Panc1 (cell line): ENCODE measurements around the gene C11orf42. TPM values are rescaled to one million over a fixed set of nuclear protein-coding genes. Genes with fewer than 3 reads are reported as not detected.

Experiments used
- ATAC-seq: fragments of 200-7000 bp; cut with Tn5 transposase; 2 replicates; pipeline ENCODE4 v1.9.1; 2020; ENCODE audit warnings: mild to moderate bottlenecking, moderate library complexity
- BruUV-seq: library from RNA; stranded (reverse); fragments of 400-500 nt; replicated peaks from 2 replicates; lab custom pipeline; 2021; lab: Mats Ljungman, UMichigan
- CTCF ChIA-PET: fragments of 300-600 bp; sonication (Branson Sonifier 250); formaldehyde crosslinking; loops from one replicate; lab custom pipeline; 2022; ENCODE audit warnings: antibody characterized with exemption; lab: Charles Lee
- POLR2A ChIA-PET: fragments of 300-600 bp; sonication (Branson Sonifier 250); formaldehyde crosslinking; loops from one replicate; lab custom pipeline; 2022; ENCODE audit warnings: antibody characterized with exemption; lab: Charles Lee
- DNase-seq: peaks from one replicate; pipeline ENCODE4 v3.0.0-alpha.2; 2010; ENCODE audit warnings: low read depth, low spot score
- H3K27ac ChIP-seq: 2 replicates; pipeline ENCODE4 v1.5.1; 2011; ENCODE audit warnings: mild to moderate bottlenecking, low read length, inconsistent platforms
- H3K27me3 ChIP-seq: fragments of 200-500 bp; sonication (Bioruptor generic); 2 replicates; pipeline ENCODE4 v1.6.0; 2014; ENCODE audit warnings: low read length, inconsistent platforms; ENCODE audit not compliant: control insufficient read depth, insufficient read depth
- H3K36me3 ChIP-seq: fragments of 200-500 bp; sonication (Bioruptor generic); 2 replicates; pipeline ENCODE4 v1.5.1; 2014; ENCODE audit warnings: inconsistent platforms, mild to moderate bottlenecking, low read length, moderate library complexity; ENCODE audit not compliant: control insufficient read depth, insufficient read depth
- H3K4me1 ChIP-seq: 2 replicates; pipeline ENCODE4 v1.5.1; 2011; ENCODE audit warnings: inconsistent platforms, mild to moderate bottlenecking, low read length, moderate library complexity; ENCODE audit not compliant: control insufficient read depth, insufficient read depth
- H3K4me3 ChIP-seq, 2 experiments: 2 replicates each; pipeline ENCODE4 v1.5.1; 2011 to 2012; ENCODE audit warnings: low read depth in 2 of 2, low read length in 2 of 2, mild to moderate bottlenecking in 2 of 2, inconsistent platforms in 1 of 2, moderate library complexity in 1 of 2
- H3K9me3 ChIP-seq: fragments of 200-500 bp; sonication (Bioruptor generic); 2 replicates; pipeline ENCODE4 v1.5.1; 2014; ENCODE audit warnings: low read depth, mild to moderate bottlenecking, inconsistent platforms, low read length, moderate library complexity; ENCODE audit not compliant: control insufficient read depth, insufficient read depth
- CTCF ChIP-seq: fragments of 450-650 bp; IDR thresholded peaks from 2 replicates; pipeline ENCODE4 v1.5.1; 2017; ENCODE audit warnings: mild to moderate bottlenecking
- POLR2AphosphoS5 ChIP-seq: IDR thresholded peaks from 2 replicates; pipeline ENCODE4 v1.6.1; 2012; ENCODE audit warnings: mild to moderate bottlenecking, low read depth, low read length, moderate library complexity
- REST ChIP-seq, 2 experiments: IDR thresholded peaks; 2 replicates each; pipeline ENCODE4 v1.6.1; 2011 to 2012; ENCODE audit warnings: low read depth in 2 of 2, control low read depth in 1 of 2, low read length in 1 of 2, mild to moderate bottlenecking in 1 of 2, moderate library complexity in 1 of 2; ENCODE audit not compliant: insufficient read depth in 1 of 2
- SIN3A ChIP-seq: IDR thresholded peaks from 2 replicates; pipeline ENCODE4 v1.6.1; 2012; ENCODE audit warnings: low read depth, mild to moderate bottlenecking, low read length, moderate library complexity, borderline replicate concordance; ENCODE audit not compliant: insufficient read depth
- TCF7L2 ChIP-seq: IDR thresholded peaks from 2 replicates; pipeline ENCODE4 v1.6.1; 2011; ENCODE audit warnings: mild to moderate bottlenecking, low read depth, low read length, inconsistent platforms
- in situ Hi-C: cut with HindIII; loops from 2 replicates; pipeline ENCODE4 v1.10.0; 2016; ENCODE audit warnings: low sequenced_read_pairs, low pct_unique_long_range_greater_than_20kb
- intact Hi-C: fragments of 100-400 bp; cut with micrococcal nuclease; formaldehyde crosslinking; loops from one replicate; pipeline ENCODE4 v1.10.0; 2022; ENCODE audit not compliant: unreplicated experiment
- total RNA-seq: library from RNA; stranded (reverse); gene quantifications from one replicate; pipeline ENCODE4 v1.2.1, GENCODE V29; 2021; ENCODE audit not compliant: unreplicated experiment

Gene C11orf42
- total RNA-seq, 1 experiment from 2014 or later: not detected

- in situ Hi-C loops: no loop called here
- no peak for TF ChIP-seq POLR2AphosphoS5
- TF ChIP-seq CTCF: no peak
- no peak for TF ChIP-seq TCF7L2
- no peak for TF ChIP-seq SIN3A
- no peaks in the 10 kb centered on the region; the same call in 1 of the 2 replicates for H3K36me3 ChIP-seq
- ChIA-PET CTCF (interaction anchor here (1.0 to 1.1 kb wide), 2 partner anchors 58 to 126 kb away, joined by 4 read pairs; no protein-coding TSS in a partner anchor), POLR2A (no interaction called here)
- H3K27ac ChIP-seq: no peak overlapping the region
- DNase-seq (no peak), ATAC-seq (no peak)
- no peaks in the 10 kb centered on the region for H3K9me3 ChIP-seq
- no TSS peak for BruUV-seq
- H3K4me1 ChIP-seq: peaks cover 11% of the 10 kb centered on the region
- peaks cover 3% of the 10 kb centered on the region; the same call in 1 of the 2 replicates for H3K27me3 ChIP-seq
- no peak overlapping the region for H3K4me3 ChIP-seq
- intact Hi-C loops: no loop called here
These were observed 31.9 kb downstream of the C11orf42 start for GRCh38 chr11:6237266-6237665.

- ChIA-PET CTCF (interaction anchor here (1.0 to 1.4 kb wide), 3 partner anchors 13 to 126 kb away, joined by 4 to 5 read pairs (median 4); no protein-coding TSS in a partner anchor), POLR2A (no interaction called here)
- no peak for ATAC-seq
- Histone ChIP-seq H3K4me3 (no peak overlapping the region), H3K27ac (no peak overlapping the region), H3K4me1 (peaks cover 11% of the 10 kb centered on the region), H3K36me3 (no peaks in the 10 kb centered on the region; the same call in 1 of the 2 replicates), H3K27me3 (peaks cover 3% of the 10 kb centered on the region; the same call in 1 of the 2 replicates), H3K9me3 (no peaks in the 10 kb centered on the region)
- intact Hi-C loops: no loop called here
- no peak for DNase-seq
- TF ChIP-seq SIN3A: no peak
- TF ChIP-seq CTCF: no peak
- TF ChIP-seq TCF7L2: no peak
- no peak for TF ChIP-seq POLR2AphosphoS5
- TF ChIP-seq REST (IDR thresholded peaks at IDR 0.05; ENCODE audit: insufficient read depth in 1 of 2, low read depth in 2 of 2, low read length in 1 of 2): no peak
- in situ Hi-C loops: no loop called here
- no TSS peak for BruUV-seq
These were observed 32.5 kb downstream of the C11orf42 start for GRCh38 chr11:6237761-6238302.
